ENCODE data around the gene VAMP2.

DNA sequence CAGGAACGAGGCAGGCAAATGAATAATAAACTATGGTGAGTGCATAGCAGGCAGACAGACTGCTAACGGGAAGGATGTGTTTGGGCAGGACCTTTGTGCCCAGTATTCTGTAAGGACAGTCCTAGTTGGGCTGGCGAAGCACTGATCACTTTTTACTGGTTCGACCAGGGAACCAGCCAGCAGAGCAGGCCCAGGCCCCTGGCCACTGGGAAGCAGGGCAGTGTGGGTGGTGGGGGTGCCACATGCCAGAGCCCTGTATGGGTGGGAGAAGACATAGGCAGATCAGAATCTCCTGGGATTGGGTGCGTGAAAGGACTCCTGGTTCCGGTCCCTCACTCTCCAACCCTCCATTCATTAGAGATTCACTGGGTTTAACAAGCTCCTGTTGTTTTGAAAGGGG is 4.0 kb upstream of the VAMP2 start:
- TF ChIP-seq, protein P1, sequence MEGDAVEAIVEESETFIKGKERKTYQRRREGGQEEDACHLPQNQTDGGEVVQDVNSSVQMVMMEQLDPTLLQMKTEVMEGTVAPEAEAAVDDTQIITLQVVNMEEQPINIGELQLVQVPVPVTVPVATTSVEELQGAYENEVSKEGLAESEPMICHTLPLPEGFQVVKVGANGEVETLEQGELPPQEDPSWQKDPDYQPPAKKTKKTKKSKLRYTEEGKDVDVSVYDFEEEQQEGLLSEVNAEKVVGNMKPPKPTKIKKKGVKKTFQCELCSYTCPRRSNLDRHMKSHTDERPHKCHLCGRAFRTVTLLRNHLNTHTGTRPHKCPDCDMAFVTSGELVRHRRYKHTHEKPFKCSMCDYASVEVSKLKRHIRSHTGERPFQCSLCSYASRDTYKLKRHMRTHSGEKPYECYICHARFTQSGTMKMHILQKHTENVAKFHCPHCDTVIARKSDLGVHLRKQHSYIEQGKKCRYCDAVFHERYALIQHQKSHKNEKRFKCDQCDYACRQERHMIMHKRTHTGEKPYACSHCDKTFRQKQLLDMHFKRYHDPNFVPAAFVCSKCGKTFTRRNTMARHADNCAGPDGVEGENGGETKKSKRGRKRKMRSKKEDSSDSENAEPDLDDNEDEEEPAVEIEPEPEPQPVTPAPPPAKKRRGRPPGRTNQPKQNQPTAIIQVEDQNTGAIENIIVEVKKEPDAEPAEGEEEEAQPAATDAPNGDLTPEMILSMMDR (IDR thresholded peaks at IDR 0.05 in 4 of 5, conservative IDR thresholded peaks at IDR 0.05 in 1 of 5): no peak
- TF ChIP-seq POLR2A (IDR thresholded peaks at IDR 0.05): no peak
